22Rv1 (cell line): ENCODE measurements around the gene GAS2L2.

Experiments used
- ZFX ChIP-seq: fragments of 450-650 bp; IDR thresholded peaks from 2 replicates; pipeline ENCODE4 v1.6.1; 2017; ENCODE audit warnings: antibody characterized with exemption, borderline replicate concordance
- TF ChIP-seq, protein P1 (sequence below): fragments of 450-650 bp; IDR thresholded peaks from 2 replicates; pipeline ENCODE4 v1.5.1; 2017; ENCODE audit warnings: mild to moderate bottlenecking

- TF ChIP-seq, protein P1, sequence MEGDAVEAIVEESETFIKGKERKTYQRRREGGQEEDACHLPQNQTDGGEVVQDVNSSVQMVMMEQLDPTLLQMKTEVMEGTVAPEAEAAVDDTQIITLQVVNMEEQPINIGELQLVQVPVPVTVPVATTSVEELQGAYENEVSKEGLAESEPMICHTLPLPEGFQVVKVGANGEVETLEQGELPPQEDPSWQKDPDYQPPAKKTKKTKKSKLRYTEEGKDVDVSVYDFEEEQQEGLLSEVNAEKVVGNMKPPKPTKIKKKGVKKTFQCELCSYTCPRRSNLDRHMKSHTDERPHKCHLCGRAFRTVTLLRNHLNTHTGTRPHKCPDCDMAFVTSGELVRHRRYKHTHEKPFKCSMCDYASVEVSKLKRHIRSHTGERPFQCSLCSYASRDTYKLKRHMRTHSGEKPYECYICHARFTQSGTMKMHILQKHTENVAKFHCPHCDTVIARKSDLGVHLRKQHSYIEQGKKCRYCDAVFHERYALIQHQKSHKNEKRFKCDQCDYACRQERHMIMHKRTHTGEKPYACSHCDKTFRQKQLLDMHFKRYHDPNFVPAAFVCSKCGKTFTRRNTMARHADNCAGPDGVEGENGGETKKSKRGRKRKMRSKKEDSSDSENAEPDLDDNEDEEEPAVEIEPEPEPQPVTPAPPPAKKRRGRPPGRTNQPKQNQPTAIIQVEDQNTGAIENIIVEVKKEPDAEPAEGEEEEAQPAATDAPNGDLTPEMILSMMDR, result no peak
- TF ChIP-seq ZFX, result no peak
Observed at GRCh38 chr17:35765756-35766488, 12.9 kb upstream of the GAS2L2 start.
